ENCODE data around the gene NID1. TPM values are rescaled to one million over a fixed set of nuclear protein-coding genes. Genes with fewer than 3 reads are reported as not detected.
A peak's percentile ranks its signal among the peaks of the same experiment; 100 is the strongest.

Gene NID1
- total and polyA plus RNA-seq, 4 donors: 21.2 to 90.1 (median 55.2) TPM

GRCh38 chr1:236020359-236021219 lies 44.3 kb downstream of the NID1 start (continued):
- TF ChIP-seq CTCF (IDR thresholded peaks at IDR 0.05; ENCODE audit: low read depth, low read length, missing input control): no peak
- no peak for TF ChIP-seq MAX (IDR thresholded peaks at IDR 0.05)

- H3K9me3 ChIP-seq (ENCODE audit: control insufficient read depth in 4 of 4, low read length in 3 of 4): no peaks in the 10 kb centered on the region
- H3K27me3 ChIP-seq (ENCODE audit: control insufficient read depth in 4 of 4, insufficient read depth in 4 of 4, low read length in 3 of 4): no peaks in the 10 kb centered on the region
- H3K9ac ChIP-seq (ENCODE audit: low read depth in 1 of 2, low read length in 2 of 2): no peak overlapping the region
- peaks cover 3 to 53% (median 38%) of the 10 kb centered on the region in 4 donors for H3K36me3 ChIP-seq (ENCODE audit: control insufficient read depth in 4 of 4, insufficient read depth in 3 of 4, low read depth in 1 of 4, low read length in 3 of 4)
- peaks cover 0 to 15% (median 10%) of the 10 kb centered on the region in 4 donors for H3K4me1 ChIP-seq (ENCODE audit: control insufficient read depth in 4 of 4, insufficient read depth in 4 of 4, low read length in 3 of 4)
- peak overlapping the region; percentile 35 to 64 for H3K27ac ChIP-seq (ENCODE audit: low read depth in 1 of 2, low read length in 2 of 2)
- 38% methylated on average over 5 of the region's 5 CpGs for WGBS
- no peak overlapping the region for H3K4me3 ChIP-seq (ENCODE audit: low read depth in 1 of 3, low read length in 3 of 3)
- TF ChIP-seq GABPA (IDR thresholded peaks at IDR 0.05 in 1 of 2, conservative IDR thresholded peaks at IDR 0.05 in 1 of 2): peak in 1 of 2 donors; percentile 39
- peak; percentile 50 for TF ChIP-seq HNF4G (IDR thresholded peaks at IDR 0.05)
- TF ChIP-seq ZBTB33 (IDR thresholded peaks at IDR 0.05): peak; percentile 89
- peak; percentile 82 to 91 for TF ChIP-seq RXRA (IDR thresholded peaks at IDR 0.05)
- no peak for TF ChIP-seq CTCF (IDR thresholded peaks at IDR 0.05; ENCODE audit: low read depth, low read length, missing input control)
- peak; percentile 92 for TF ChIP-seq FOXA2 (IDR thresholded peaks at IDR 0.05)
- TF ChIP-seq EGR1 (IDR thresholded peaks at IDR 0.05; ENCODE audit: low read depth in 2 of 2): no peak
- peak; percentile 90 for TF ChIP-seq SP1 (IDR thresholded peaks at IDR 0.05)
- peak; percentile 80 for TF ChIP-seq NR2F2 (IDR thresholded peaks at IDR 0.05)
- peak; percentile 91 for TF ChIP-seq MAX (IDR thresholded peaks at IDR 0.05)
- TF ChIP-seq HNF4A (conservative IDR thresholded peaks at IDR 0.05): peak; percentile 87 to 93
- peak; percentile 58 for TF ChIP-seq ATF3 (IDR thresholded peaks at IDR 0.05)
- TF ChIP-seq RAD21 (IDR thresholded peaks at IDR 0.05): peak; percentile 39 to 58
- peak; percentile 82 to 94 for TF ChIP-seq JUND (IDR thresholded peaks at IDR 0.05)
- TF ChIP-seq YY1 (IDR thresholded peaks at IDR 0.05): peak; percentile 92
- TF ChIP-seq FOXA1 (IDR thresholded peaks at IDR 0.05): peak; percentile 93
- TF ChIP-seq REST (IDR thresholded peaks at IDR 0.05): peak; percentile 69
- TF ChIP-seq TAF1 (conservative IDR thresholded peaks at IDR 0.05): no peak
- no peak for DNase-seq (ENCODE audit: low spot score)
Measured at GRCh38 chr1:236018885-236019453, 45.9 kb downstream of the NID1 start.
